ENCODE measurements around the gene ARHGAP18.

ARHGAP18 gene

GRCh38 chr6:129717277-129717676 is 7.3 kb upstream of the ARHGAP18 start:
- peak; percentile 53 for DNase-seq

GRCh38 chr6:129713806-129714333 is 3.9 kb upstream of the ARHGAP18 start:
- DNase-seq, result peak; percentile 14

- DNase-seq, result no peak
Measured at GRCh38 chr6:129711271-129711631, 1.3 kb upstream of the ARHGAP18 start.

GRCh38 chr6:129710450-129711270 is 683 bp upstream of the ARHGAP18 start:
- DNase-seq, result no peak

GRCh38 chr6:129709196-129709768 is 695 bp downstream of the ARHGAP18 start:
- DNase-seq, result peak; percentile 54

GRCh38 chr6:129708496-129709195 is 1.3 kb downstream of the ARHGAP18 start:
- no peak for DNase-seq

GRCh38 chr6:129707882-129708495 is 2.0 kb downstream of the ARHGAP18 start:
- DNase-seq, result no peak

- no peak for DNase-seq
Measured at GRCh38 chr6:129707028-129707427, 2.9 kb downstream of the ARHGAP18 start.

GRCh38 chr6:129705212-129705611 is 4.8 kb downstream of the ARHGAP18 start:
- DNase-seq, result no peak

GRCh38 chr6:129704708-129705107 is 5.3 kb downstream of the ARHGAP18 start:
- DNase-seq, result no peak

GRCh38 chr6:129701721-129702455 is 8.1 kb downstream of the ARHGAP18 start:
- peak; percentile 45 for DNase-seq

- DNase-seq, result no peak
Measured at GRCh38 chr6:129700666-129701065, 9.3 kb downstream of the ARHGAP18 start.

GRCh38 chr6:129699659-129700058 is 10.3 kb downstream of the ARHGAP18 start:
- no peak for DNase-seq

- no peak for DNase-seq
Measured at GRCh38 chr6:129698430-129698829, 11.5 kb downstream of the ARHGAP18 start.

- no peak for DNase-seq
Measured at GRCh38 chr6:129697788-129698187, 12.2 kb downstream of the ARHGAP18 start.

- DNase-seq, result no peak
Measured at GRCh38 chr6:129696843-129697242, 13.1 kb downstream of the ARHGAP18 start.

GRCh38 chr6:129696028-129696418 is 14.0 kb downstream of the ARHGAP18 start:
- DNase-seq, result no peak

GRCh38 chr6:129695373-129696027 is 14.5 kb downstream of the ARHGAP18 start:
- no peak for DNase-seq

GRCh38 chr6:129694036-129694435 is 15.9 kb downstream of the ARHGAP18 start:
- DNase-seq, result no peak

GRCh38 chr6:129692467-129692866 is 17.5 kb downstream of the ARHGAP18 start:
- no peak for DNase-seq

- DNase-seq, result no peak
Measured at GRCh38 chr6:129691709-129692108, 18.3 kb downstream of the ARHGAP18 start.

- no peak for DNase-seq
Measured at GRCh38 chr6:129691043-129691640, 18.8 kb downstream of the ARHGAP18 start.

Measured in fibroblast of skin of right quadriceps (primary cell).